ENCODE measurements around the gene GIMD1. TPM values are rescaled to one million over a fixed set of nuclear protein-coding genes. Genes with fewer than 3 reads are reported as not detected.

GIMD1 gene
- total and polyA plus RNA-seq, 4 donors, result not detected

DNA sequence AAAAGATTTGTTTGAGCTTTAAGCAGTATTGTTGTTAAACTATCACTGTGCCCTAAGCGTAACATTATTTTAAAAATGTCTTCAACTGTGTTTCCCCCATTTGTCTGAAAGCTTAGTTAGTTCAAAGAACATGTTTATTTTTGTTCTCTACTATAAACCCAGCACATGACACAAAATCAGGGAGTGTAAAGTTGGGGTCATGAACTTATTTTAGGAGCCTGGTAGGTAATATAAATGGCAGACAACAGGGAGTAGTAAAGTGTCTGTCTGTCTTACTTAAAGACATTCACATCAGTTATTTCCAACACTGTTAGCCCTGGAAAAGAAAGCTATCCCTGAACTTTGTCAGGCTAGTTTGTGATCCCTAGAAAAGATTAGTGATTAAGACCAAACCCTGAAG lies 48.3 kb downstream of the GIMD1 start:
- no peak for DNase-seq (ENCODE audit: low spot score)
- no peaks in the 10 kb centered on the region for H3K27me3 ChIP-seq (ENCODE audit: control insufficient read depth in 4 of 4, insufficient read depth in 4 of 4, low read length in 3 of 4)
- H3K9me3 ChIP-seq (ENCODE audit: control insufficient read depth in 4 of 4, low read length in 3 of 4), result no peaks in the 10 kb centered on the region
- peaks cover 4 to 20% (median 18%) of the 10 kb centered on the region in 4 donors for H3K4me1 ChIP-seq (ENCODE audit: control insufficient read depth in 4 of 4, insufficient read depth in 4 of 4, low read length in 3 of 4)
- H3K27ac ChIP-seq (ENCODE audit: low read depth in 1 of 2, low read length in 2 of 2), result no peak overlapping the region
- 99% methylated on average over 1 of the region's 1 CpG for WGBS
- no peak overlapping the region for H3K4me3 ChIP-seq (ENCODE audit: low read depth in 1 of 3, low read length in 3 of 3)
- no peak overlapping the region for H3K9ac ChIP-seq (ENCODE audit: low read depth in 1 of 2, low read length in 2 of 2)
- H3K36me3 ChIP-seq (ENCODE audit: control insufficient read depth in 4 of 4, insufficient read depth in 3 of 4, low read depth in 1 of 4, low read length in 3 of 4), result peaks cover 0 to 3% (median 0%) of the 10 kb centered on the region in 4 donors
- TF ChIP-seq RXRA (IDR thresholded peaks at IDR 0.05), result no peak

DNA sequence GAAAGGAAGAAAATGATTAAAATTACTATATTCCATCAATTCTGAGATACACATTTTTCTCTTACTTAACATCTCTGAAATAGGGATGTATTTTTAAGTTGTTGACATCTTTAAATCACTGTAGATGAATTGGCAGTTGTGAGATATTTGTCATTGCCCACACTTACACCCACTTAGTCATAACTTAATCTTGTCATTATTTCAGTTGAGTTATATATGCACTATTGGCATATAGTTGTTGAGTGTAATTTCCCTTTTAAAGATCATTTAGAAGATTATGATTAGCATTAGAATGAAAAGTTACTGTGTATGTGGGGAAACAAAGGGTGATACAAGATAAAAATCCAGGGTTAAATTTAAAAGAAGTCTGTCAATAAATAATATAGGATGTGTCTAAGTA lies 50.1 kb downstream of the GIMD1 start:
- Histone ChIP-seq H3K9ac (ENCODE audit: low read depth in 1 of 2, low read length in 2 of 2) (peak overlapping the region in 1 of 2 donors; percentile 16), H3K4me3 (ENCODE audit: low read depth in 1 of 3, low read length in 3 of 3) (no peak overlapping the region), H3K27me3 (ENCODE audit: control insufficient read depth in 4 of 4, insufficient read depth in 4 of 4, low read length in 3 of 4) (no peaks in the 10 kb centered on the region), H3K4me1 (ENCODE audit: control insufficient read depth in 4 of 4, insufficient read depth in 4 of 4, low read length in 3 of 4) (peaks cover 4 to 25% (median 24%) of the 10 kb centered on the region in 4 donors), H3K27ac (ENCODE audit: low read depth in 1 of 2, low read length in 2 of 2) (no peak overlapping the region), H3K9me3 (ENCODE audit: control insufficient read depth in 4 of 4, low read length in 3 of 4) (no peaks in the 10 kb centered on the region), H3K36me3 (ENCODE audit: control insufficient read depth in 4 of 4, insufficient read depth in 3 of 4, low read depth in 1 of 4, low read length in 3 of 4) (no peaks in the 10 kb centered on the region)
- DNase-seq (ENCODE audit: low spot score), result no peak
- no peak for TF ChIP-seq GABPA (IDR thresholded peaks at IDR 0.05 in 1 of 2, conservative IDR thresholded peaks at IDR 0.05 in 1 of 2)
- TF ChIP-seq, protein P1, sequence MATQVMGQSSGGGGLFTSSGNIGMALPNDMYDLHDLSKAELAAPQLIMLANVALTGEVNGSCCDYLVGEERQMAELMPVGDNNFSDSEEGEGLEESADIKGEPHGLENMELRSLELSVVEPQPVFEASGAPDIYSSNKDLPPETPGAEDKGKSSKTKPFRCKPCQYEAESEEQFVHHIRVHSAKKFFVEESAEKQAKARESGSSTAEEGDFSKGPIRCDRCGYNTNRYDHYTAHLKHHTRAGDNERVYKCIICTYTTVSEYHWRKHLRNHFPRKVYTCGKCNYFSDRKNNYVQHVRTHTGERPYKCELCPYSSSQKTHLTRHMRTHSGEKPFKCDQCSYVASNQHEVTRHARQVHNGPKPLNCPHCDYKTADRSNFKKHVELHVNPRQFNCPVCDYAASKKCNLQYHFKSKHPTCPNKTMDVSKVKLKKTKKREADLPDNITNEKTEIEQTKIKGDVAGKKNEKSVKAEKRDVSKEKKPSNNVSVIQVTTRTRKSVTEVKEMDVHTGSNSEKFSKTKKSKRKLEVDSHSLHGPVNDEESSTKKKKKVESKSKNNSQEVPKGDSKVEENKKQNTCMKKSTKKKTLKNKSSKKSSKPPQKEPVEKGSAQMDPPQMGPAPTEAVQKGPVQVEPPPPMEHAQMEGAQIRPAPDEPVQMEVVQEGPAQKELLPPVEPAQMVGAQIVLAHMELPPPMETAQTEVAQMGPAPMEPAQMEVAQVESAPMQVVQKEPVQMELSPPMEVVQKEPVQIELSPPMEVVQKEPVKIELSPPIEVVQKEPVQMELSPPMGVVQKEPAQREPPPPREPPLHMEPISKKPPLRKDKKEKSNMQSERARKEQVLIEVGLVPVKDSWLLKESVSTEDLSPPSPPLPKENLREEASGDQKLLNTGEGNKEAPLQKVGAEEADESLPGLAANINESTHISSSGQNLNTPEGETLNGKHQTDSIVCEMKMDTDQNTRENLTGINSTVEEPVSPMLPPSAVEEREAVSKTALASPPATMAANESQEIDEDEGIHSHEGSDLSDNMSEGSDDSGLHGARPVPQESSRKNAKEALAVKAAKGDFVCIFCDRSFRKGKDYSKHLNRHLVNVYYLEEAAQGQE (IDR thresholded peaks at IDR 0.05), result no peak
- TF ChIP-seq TAF1 (conservative IDR thresholded peaks at IDR 0.05), result no peak
- no peak for TF ChIP-seq RXRA (IDR thresholded peaks at IDR 0.05)
- no peak for TF ChIP-seq NR2F2 (IDR thresholded peaks at IDR 0.05)
- no peak for TF ChIP-seq RAD21 (IDR thresholded peaks at IDR 0.05)
- TF ChIP-seq, protein P2, sequence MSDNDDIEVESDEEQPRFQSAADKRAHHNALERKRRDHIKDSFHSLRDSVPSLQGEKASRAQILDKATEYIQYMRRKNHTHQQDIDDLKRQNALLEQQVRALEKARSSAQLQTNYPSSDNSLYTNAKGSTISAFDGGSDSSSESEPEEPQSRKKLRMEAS (IDR thresholded peaks at IDR 0.05), result no peak
- TF ChIP-seq, protein P3, sequence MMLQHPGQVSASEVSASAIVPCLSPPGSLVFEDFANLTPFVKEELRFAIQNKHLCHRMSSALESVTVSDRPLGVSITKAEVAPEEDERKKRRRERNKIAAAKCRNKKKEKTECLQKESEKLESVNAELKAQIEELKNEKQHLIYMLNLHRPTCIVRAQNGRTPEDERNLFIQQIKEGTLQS (IDR thresholded peaks at IDR 0.05), result no peak
- TF ChIP-seq SP1 (IDR thresholded peaks at IDR 0.05), result no peak
- TF ChIP-seq JUND (IDR thresholded peaks at IDR 0.05), result no peak
- TF ChIP-seq, protein P4, sequence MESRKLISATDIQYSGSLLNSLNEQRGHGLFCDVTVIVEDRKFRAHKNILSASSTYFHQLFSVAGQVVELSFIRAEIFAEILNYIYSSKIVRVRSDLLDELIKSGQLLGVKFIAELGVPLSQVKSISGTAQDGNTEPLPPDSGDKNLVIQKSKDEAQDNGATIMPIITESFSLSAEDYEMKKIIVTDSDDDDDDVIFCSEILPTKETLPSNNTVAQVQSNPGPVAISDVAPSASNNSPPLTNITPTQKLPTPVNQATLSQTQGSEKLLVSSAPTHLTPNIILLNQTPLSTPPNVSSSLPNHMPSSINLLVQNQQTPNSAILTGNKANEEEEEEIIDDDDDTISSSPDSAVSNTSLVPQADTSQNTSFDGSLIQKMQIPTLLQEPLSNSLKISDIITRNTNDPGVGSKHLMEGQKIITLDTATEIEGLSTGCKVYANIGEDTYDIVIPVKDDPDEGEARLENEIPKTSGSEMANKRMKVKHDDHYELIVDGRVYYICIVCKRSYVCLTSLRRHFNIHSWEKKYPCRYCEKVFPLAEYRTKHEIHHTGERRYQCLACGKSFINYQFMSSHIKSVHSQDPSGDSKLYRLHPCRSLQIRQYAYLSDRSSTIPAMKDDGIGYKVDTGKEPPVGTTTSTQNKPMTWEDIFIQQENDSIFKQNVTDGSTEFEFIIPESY (IDR thresholded peaks at IDR 0.05), result no peak
- TF ChIP-seq YY1 (IDR thresholded peaks at IDR 0.05), result no peak
- no peak for TF ChIP-seq HNF4A (conservative IDR thresholded peaks at IDR 0.05)
- TF ChIP-seq FOXA1 (IDR thresholded peaks at IDR 0.05), result no peak
